Astrocyte of the spinal cord (primary cell): ENCODE data around the gene RPL6.
"Not testable (repeated sequence)": the region's sequence is repeated elsewhere in the genome, so short reads cannot be mapped to it uniquely, and the experiment has no call there.

ENCODE experiments used
- DNase-seq: peaks from one replicate; pipeline ENCODE4 v3.0.0; 2011; ENCODE audit warnings: low read depth, low spot score
- H3K4me3 ChIP-seq: 2 replicates; pipeline ENCODE4 v1.5.1; 2011; ENCODE audit warnings: low read depth, mild to moderate bottlenecking, low read length, moderate library complexity
- CTCF ChIP-seq: IDR thresholded peaks from 2 replicates; pipeline ENCODE4 v1.5.1; 2012; ENCODE audit warnings: low read depth, mild to moderate bottlenecking, low read length, inconsistent platforms
- in situ Hi-C: cut with HindIII; loops from 2 replicates; pipeline ENCODE4 v1.10.0; 2017; ENCODE audit warnings: low sequenced_read_pairs

The RPL6 gene

GRCh38 chr12:112447106-112447505 lies 37.7 kb upstream of the RPL6 start:
- no peak for DNase-seq
- H3K4me3 ChIP-seq: no peak overlapping the region
- no peak for TF ChIP-seq CTCF
- in situ Hi-C loops: no loop called here

- TF ChIP-seq CTCF: no peak
- in situ Hi-C loops: no loop called here
- no peak for DNase-seq
- H3K4me3 ChIP-seq: no peak overlapping the region
Observed at GRCh38 chr12:112446008-112446725, 36.8 kb upstream of the RPL6 start.

GRCh38 chr12:112443916-112444315 lies 34.5 kb upstream of the RPL6 start:
- DNase-seq: no peak
- H3K4me3 ChIP-seq: no peak overlapping the region
- no peak for TF ChIP-seq CTCF
- in situ Hi-C loops: no loop called here

GRCh38 chr12:112440653-112441052 lies 31.2 kb upstream of the RPL6 start:
- H3K4me3 ChIP-seq, in situ Hi-C loops, DNase-seq: not testable (repeated sequence)

- no peak for DNase-seq
- in situ Hi-C loops: no loop called here
- no peak overlapping the region for H3K4me3 ChIP-seq
- TF ChIP-seq CTCF: no peak
Observed at GRCh38 chr12:112439769-112440168, 30.4 kb upstream of the RPL6 start.

GRCh38 chr12:112438645-112439044 lies 29.2 kb upstream of the RPL6 start:
- H3K4me3 ChIP-seq, DNase-seq, in situ Hi-C loops: not testable (repeated sequence)

GRCh38 chr12:112433551-112433950 lies 24.1 kb upstream of the RPL6 start:
- no peak for TF ChIP-seq CTCF
- H3K4me3 ChIP-seq: no peak overlapping the region
- no peak for DNase-seq
- in situ Hi-C loops: no loop called here

- no peak overlapping the region for H3K4me3 ChIP-seq
- in situ Hi-C loops: no loop called here
- TF ChIP-seq CTCF: no peak
- no peak for DNase-seq
Observed at GRCh38 chr12:112431965-112432364, 22.6 kb upstream of the RPL6 start.
